Measurements from ENCODE around the gene PHC2.

PHC2 gene

GRCh38 chr1:33430692-33431593 is at the start of gene PHC2:
PHC2 (minus strand) TSS chr1:33431095; CDS start chr1:33375539, 55,556 bp downstream.
- H3K27me3 Mint-ChIP-seq, result peaks cover 15% of the 10 kb centered on the region
- H3K4me1 Mint-ChIP-seq (ENCODE audit: low read depth), result peaks cover 5% of the 10 kb centered on the region
- no peak within 1 kb of the TSS for H3K27ac Mint-ChIP-seq
- peak within 1 kb of the TSS; percentile 51 for H3K4me3 Mint-ChIP-seq
- H3K36me3 Mint-ChIP-seq (ENCODE audit: low read depth), result no peaks in the 10 kb centered on the region
- H3K9me3 Mint-ChIP-seq, result no peaks in the 10 kb centered on the region
- DNase-seq, result peak; percentile 92

- Mint-ChIP-seq H3K36me3 (ENCODE audit: low read depth) (peaks cover 11% of the 10 kb centered on the region), H3K4me1 (ENCODE audit: low read depth) (peaks cover 8% of the 10 kb centered on the region), H3K4me3 (no peak overlapping the region), H3K27ac (no peak overlapping the region), H3K27me3 (no peaks in the 10 kb centered on the region), H3K9me3 (no peaks in the 10 kb centered on the region)
- DNase-seq, result no peak
These were observed 46.6 kb upstream of the PHC2 start for GRCh38 chr1:33477451-33477850.

DNA sequence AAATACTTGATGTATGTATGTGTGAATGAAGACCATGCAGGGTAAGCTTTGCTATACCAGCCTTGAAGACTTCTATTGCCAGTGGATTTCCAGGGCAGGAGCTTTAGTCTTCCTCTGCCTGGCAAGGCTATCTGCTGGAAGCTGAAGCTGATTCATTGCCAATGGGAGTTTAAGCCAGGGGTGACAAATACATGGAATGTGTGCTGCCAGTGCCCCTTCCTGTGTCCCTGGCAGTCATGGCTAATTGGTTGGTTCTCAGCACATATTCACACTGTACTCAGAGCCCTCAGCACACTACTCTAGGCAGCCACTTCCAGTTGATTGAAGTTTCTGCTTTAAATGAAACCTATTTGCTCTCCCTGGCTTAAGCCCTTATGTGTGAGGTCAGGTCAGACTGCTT is 43.0 kb upstream of the PHC2 start:
- H3K4me3 Mint-ChIP-seq, result no peak overlapping the region
- peaks cover 26% of the 10 kb centered on the region for H3K4me1 Mint-ChIP-seq (ENCODE audit: low read depth)
- H3K36me3 Mint-ChIP-seq (ENCODE audit: low read depth), result no peaks in the 10 kb centered on the region
- H3K27me3 Mint-ChIP-seq, result no peaks in the 10 kb centered on the region
- H3K9me3 Mint-ChIP-seq, result no peaks in the 10 kb centered on the region
- no peak overlapping the region for H3K27ac Mint-ChIP-seq
- DNase-seq, result no peak

GRCh38 chr1:33472269-33472980 is 41.5 kb upstream of the PHC2 start, which contains the start of gene ZSCAN20:
ZSCAN20 (plus strand) TSS chr1:33472645; CDS start chr1:33479289, 6,644 bp downstream.
- H3K4me1 Mint-ChIP-seq (ENCODE audit: low read depth), result peaks cover 26% of the 10 kb centered on the region

GRCh38 chr1:33471416-33471815 is 40.5 kb upstream of the PHC2 start:
- Mint-ChIP-seq H3K27ac (no peak overlapping the region), H3K36me3 (ENCODE audit: low read depth) (no peaks in the 10 kb centered on the region), H3K9me3 (no peaks in the 10 kb centered on the region)

More at GRCh38 chr1:33472269-33472980, 41.5 kb upstream of the PHC2 start, which contains the start of gene ZSCAN20:
- peak; percentile 92 for DNase-seq
- Mint-ChIP-seq H3K27me3 (no peaks in the 10 kb centered on the region), H3K4me3 (peak within 1 kb of the TSS; percentile 81), H3K27ac (peak within 1 kb of the TSS; percentile 37), H3K9me3 (no peaks in the 10 kb centered on the region), H3K36me3 (ENCODE audit: low read depth) (no peaks in the 10 kb centered on the region)

DNA sequence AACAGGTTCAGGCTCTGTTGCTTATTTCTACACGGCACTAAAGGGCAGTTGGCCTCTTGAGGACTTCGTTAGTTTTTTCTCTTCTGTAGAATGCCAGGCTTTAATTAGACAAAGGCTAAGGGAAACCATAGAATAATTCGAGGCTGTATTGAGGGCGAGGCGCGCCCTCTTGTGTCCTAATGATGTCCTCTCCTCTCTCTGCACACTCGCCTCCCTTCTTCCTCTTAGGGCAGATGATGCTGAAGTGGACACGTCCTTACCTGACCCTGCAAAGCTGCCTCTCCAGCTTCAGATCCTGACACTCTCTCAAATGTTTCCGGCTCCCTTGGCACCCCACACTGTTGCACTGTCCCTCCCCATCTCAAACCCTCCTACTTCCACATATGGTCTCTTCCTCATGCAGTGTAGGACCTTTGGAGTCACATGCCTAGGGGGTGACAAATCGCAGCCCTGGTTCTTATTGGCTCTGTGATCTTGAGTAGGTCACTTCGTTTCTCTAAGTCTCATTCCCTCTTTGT is 39.7 kb upstream of the PHC2 start:
- no peaks in the 10 kb centered on the region for H3K27me3 Mint-ChIP-seq
- no peak overlapping the region for H3K4me3 Mint-ChIP-seq
- H3K27ac Mint-ChIP-seq, result no peak overlapping the region
- H3K4me1 Mint-ChIP-seq (ENCODE audit: low read depth), result peaks cover 26% of the 10 kb centered on the region
- peak; percentile 69 for DNase-seq
- H3K9me3 Mint-ChIP-seq, result no peaks in the 10 kb centered on the region
- H3K36me3 Mint-ChIP-seq (ENCODE audit: low read depth), result no peaks in the 10 kb centered on the region

More at GRCh38 chr1:33471416-33471815, 40.5 kb upstream of the PHC2 start:
- DNase-seq, result no peak
- no peaks in the 10 kb centered on the region for H3K27me3 Mint-ChIP-seq
- peaks cover 26% of the 10 kb centered on the region for H3K4me1 Mint-ChIP-seq (ENCODE audit: low read depth)
- H3K4me3 Mint-ChIP-seq, result no peak overlapping the region

GRCh38 chr1:33469691-33470090 is 38.8 kb upstream of the PHC2 start:
- Mint-ChIP-seq H3K27me3 (no peaks in the 10 kb centered on the region), H3K27ac (no peak overlapping the region), H3K36me3 (ENCODE audit: low read depth) (no peaks in the 10 kb centered on the region), H3K4me1 (ENCODE audit: low read depth) (peaks cover 26% of the 10 kb centered on the region), H3K4me3 (no peak overlapping the region), H3K9me3 (no peaks in the 10 kb centered on the region)
- DNase-seq, result no peak

- Mint-ChIP-seq H3K4me3 (no peak overlapping the region), H3K9me3 (no peaks in the 10 kb centered on the region), H3K36me3 (ENCODE audit: low read depth) (no peaks in the 10 kb centered on the region), H3K27me3 (no peaks in the 10 kb centered on the region), H3K4me1 (ENCODE audit: low read depth) (peaks cover 26% of the 10 kb centered on the region), H3K27ac (no peak overlapping the region)
- DNase-seq, result no peak
These were observed 38.1 kb upstream of the PHC2 start for GRCh38 chr1:33468967-33469366.

DNA sequence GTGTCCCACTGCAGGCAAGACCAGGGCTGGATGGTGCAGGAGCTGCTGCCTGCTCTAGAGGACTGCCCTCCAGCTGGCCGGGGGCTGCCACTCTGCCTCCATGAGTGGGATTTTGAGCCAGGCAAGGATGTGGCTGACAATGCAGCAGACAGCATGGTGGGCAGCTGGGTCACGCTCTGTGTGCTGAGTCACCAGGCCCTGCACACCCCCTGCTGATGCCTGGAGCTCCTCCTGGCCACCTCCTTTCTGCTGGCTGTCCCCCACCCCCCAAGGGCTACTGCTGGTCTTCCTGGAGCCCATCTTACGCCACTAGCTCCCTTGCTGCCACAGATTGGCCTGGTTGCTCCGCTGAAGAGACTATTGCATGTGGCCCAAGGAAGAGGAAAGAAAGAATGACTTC is 37.6 kb upstream of the PHC2 start:
- no peaks in the 10 kb centered on the region for H3K9me3 Mint-ChIP-seq
- no peak for DNase-seq
- H3K27me3 Mint-ChIP-seq, result no peaks in the 10 kb centered on the region
- H3K36me3 Mint-ChIP-seq (ENCODE audit: low read depth), result no peaks in the 10 kb centered on the region
- no peak overlapping the region for H3K27ac Mint-ChIP-seq
- no peak overlapping the region for H3K4me3 Mint-ChIP-seq
- peaks cover 24% of the 10 kb centered on the region for H3K4me1 Mint-ChIP-seq (ENCODE audit: low read depth)

- no peaks in the 10 kb centered on the region for H3K9me3 Mint-ChIP-seq
- no peak overlapping the region for H3K4me3 Mint-ChIP-seq
- no peaks in the 10 kb centered on the region for H3K36me3 Mint-ChIP-seq (ENCODE audit: low read depth)
- DNase-seq, result no peak
- no peak overlapping the region for H3K27ac Mint-ChIP-seq
- H3K27me3 Mint-ChIP-seq, result no peaks in the 10 kb centered on the region
- H3K4me1 Mint-ChIP-seq (ENCODE audit: low read depth), result peaks cover 19% of the 10 kb centered on the region
These were observed 37.1 kb upstream of the PHC2 start for GRCh38 chr1:33468011-33468410.

DNA sequence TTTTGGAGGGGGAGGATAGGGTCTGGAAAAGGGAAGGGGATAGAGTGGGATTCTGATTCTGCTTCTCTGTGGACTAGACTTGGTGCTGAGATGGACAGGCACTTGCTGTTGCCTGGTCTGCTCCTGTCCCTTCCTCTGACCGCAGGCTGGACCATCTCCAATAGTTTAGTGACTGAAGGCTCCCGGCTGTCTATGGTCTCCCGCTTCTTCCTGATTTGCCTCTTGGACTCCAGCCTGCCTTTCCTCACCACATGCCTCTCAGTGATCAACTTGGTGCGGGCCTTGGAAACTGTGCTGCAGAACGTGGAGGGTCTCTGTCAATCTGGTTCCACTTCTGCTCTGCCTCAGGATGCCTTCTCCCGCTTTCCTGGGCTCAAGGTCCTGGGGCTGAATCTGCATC is 35.3 kb upstream of the PHC2 start:
- Mint-ChIP-seq H3K4me1 (ENCODE audit: low read depth) (peaks cover 7% of the 10 kb centered on the region), H3K9me3 (no peaks in the 10 kb centered on the region), H3K36me3 (ENCODE audit: low read depth) (no peaks in the 10 kb centered on the region), H3K27me3 (no peaks in the 10 kb centered on the region), H3K4me3 (no peak overlapping the region), H3K27ac (no peak overlapping the region)
- DNase-seq, result no peak

DNA sequence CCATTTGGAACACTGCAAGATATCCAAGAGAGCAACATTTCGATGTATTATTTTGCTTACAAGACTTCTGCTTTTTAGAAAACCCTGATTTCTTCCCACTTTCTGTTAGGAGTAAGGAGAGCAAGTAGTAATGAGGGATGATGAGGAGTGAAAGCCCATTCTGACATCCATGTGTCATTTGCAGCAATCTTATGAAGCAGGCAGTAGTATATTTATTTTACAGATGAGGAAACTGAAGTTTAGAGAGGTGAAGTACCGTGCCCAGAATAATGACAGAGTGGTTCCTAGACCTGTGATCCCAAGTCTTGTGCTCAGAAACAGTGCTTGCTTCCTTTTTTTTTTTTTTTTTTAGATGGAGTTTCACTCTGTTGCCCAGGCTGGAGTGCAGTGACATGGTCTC is 34.4 kb upstream of the PHC2 start:
- DNase-seq, result no peak
- Mint-ChIP-seq H3K27ac (no peak overlapping the region), H3K9me3 (no peaks in the 10 kb centered on the region), H3K4me1 (ENCODE audit: low read depth) (peaks cover under 1% of the 10 kb centered on the region), H3K27me3 (no peaks in the 10 kb centered on the region), H3K36me3 (ENCODE audit: low read depth) (no peaks in the 10 kb centered on the region), H3K4me3 (no peak overlapping the region)

GRCh38 chr1:33464552-33464951 is 33.7 kb upstream of the PHC2 start:
- Mint-ChIP-seq H3K4me1 (ENCODE audit: low read depth) (no peaks in the 10 kb centered on the region), H3K27ac (no peak overlapping the region), H3K9me3 (no peaks in the 10 kb centered on the region), H3K36me3 (ENCODE audit: low read depth) (no peaks in the 10 kb centered on the region), H3K4me3 (no peak overlapping the region), H3K27me3 (no peaks in the 10 kb centered on the region)
- DNase-seq, result no peak

DNA sequence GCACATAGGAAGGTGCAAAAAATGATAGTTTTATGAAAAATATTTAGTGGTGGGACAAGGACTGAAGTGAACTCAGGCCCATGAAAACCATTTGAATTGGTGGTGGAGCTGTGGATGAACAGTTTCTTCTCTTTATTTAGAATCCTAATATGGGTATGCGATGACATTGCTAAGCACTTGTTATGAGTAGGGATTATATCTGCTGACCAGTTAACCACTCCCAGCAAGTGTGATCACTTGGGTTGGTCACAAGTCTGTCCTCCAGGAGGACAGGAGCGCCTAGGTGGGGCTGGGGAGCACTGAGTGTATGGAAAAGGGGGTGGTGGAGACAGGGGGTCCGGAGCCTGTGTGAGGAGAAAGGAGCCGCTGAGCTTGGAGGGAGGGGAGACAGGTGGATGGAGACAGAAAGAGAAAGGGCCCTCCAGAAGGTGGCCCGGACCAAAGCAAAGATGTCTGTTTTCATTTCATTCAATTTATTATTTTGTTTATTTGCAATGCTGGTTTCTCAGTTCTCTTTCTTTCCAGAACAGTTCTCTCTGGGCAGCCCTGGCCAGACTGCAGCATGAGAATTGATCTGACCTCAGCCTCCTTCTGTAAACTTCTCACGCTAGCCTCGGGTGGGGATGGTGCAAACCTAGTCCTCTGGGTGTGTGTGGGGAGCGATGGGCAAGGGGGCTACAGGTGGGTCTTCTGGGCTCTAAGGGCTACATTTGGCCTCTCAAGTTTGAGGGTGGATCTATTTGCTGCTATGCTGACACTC is 31.7 kb upstream of the PHC2 start:
- Mint-ChIP-seq H3K36me3 (ENCODE audit: low read depth) (no peaks in the 10 kb centered on the region), H3K27ac (no peak overlapping the region), H3K27me3 (peaks cover 3% of the 10 kb centered on the region), H3K4me3 (no peak overlapping the region), H3K4me1 (ENCODE audit: low read depth) (no peaks in the 10 kb centered on the region), H3K9me3 (no peaks in the 10 kb centered on the region)
- DNase-seq, result no peak

All from activated T-cell treated with anti-CD3 and anti-CD28 coated beads, Interleukin-2, amount 50 U/mL, for 24 hours (primary cell).